HG03520 (cell line): ENCODE results near the gene CLNK.
"Not testable (repeated sequence)": the region's sequence is repeated elsewhere in the genome, so short reads cannot be mapped to it uniquely, and the experiment has no call there.

Experiments
- ATAC-seq: cut with Tn5 transposase; IDR thresholded peaks from one replicate; pipeline ENCODE4 v1.9.1; 2021; ENCODE audit warnings: mild to moderate bottlenecking, moderate library complexity; ENCODE audit not compliant: unreplicated experiment

Gene CLNK

DNA sequence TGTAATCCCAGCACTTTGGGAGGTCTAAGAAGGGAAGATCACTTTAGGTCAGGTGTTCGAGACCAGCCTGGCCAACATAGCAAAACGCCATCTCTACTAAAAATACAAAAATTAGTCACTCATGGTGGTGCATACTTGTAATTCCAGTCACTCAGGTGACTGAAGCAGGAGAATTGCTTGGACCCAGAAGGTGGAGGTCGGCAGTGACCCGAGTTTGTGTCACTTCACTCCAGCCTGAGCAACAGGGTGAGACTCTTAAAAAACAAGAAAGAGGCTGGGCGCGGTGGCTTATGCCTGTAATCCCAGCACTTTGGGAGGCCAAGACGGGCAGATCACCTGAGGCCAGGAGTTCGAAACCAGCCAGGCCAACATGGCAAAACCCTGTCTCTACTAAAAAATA lies 69.6 kb downstream of the CLNK start:
- ATAC-seq: not testable (repeated sequence)

DNA sequence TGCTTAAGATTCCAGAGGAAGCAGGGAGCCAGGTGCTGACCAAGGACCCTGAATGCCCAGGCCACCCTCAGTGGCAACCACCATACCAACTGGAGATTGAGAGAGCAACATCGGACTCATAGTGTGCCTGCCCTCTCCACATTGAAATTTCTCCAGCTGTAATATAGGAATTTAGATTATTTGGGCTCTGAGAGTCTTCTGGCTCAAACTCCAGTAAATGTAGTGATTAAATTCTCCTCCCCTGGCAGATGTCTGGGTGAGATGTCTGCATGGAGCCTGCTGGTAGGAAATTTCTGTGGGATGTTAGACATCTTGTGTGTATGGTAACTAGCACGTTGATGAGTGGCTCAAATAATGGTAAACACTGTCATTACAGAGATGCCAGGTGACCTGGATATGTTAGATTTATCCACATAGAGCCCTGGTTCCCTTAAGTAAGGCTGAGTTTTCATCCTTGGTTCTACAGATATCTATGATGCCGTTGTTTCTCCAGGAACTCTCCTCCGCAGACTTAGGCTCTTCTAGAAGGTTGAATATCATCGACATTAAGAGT lies 70.6 kb downstream of the CLNK start:
- ATAC-seq: no peak

GRCh38 chr4:10612476-10612875 lies 72.1 kb downstream of the CLNK start:
- ATAC-seq: no peak

DNA sequence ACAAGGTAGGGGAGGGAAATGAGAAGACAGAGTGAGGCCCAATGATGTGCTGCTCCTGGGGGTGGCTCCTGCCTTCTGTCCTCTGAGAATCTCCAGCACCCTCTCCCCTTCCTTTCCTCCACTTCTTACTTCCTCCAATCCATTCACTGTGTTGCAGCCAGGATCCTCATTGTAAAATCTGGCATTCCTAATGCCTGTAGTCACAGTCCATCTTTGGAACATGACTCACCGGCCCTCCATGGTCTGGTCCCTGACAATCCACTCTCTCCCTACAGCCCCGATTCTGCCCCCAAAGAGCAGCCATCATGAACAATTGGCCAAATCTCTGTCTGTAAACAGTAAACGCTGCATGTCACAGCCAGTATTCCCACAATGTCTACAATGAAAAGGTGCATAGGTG lies 72.9 kb downstream of the CLNK start:
- no peak for ATAC-seq

- ATAC-seq: no peak
These were observed 75.9 kb downstream of the CLNK start for GRCh38 chr4:10608501-10609219.

DNA sequence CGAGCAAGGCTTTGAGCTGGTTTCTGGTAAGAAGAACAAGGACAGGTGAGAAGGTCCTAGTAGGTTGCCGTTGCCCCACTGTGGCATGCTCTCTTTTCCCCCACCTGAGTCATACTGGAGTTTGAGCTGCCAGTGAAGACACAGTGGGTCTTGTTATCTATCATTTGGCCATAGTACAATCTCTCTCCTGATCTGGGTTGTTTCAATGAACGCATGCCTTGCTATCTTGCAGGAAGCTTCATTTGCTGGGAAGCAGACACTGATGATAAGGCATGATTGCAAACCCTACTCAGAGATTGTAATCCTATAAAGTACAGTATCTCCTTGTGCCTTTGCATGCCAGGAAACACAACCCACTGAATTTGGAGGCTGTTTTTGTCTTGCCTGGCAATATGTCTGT lies 77.4 kb downstream of the CLNK start:
- ATAC-seq: no peak

DNA sequence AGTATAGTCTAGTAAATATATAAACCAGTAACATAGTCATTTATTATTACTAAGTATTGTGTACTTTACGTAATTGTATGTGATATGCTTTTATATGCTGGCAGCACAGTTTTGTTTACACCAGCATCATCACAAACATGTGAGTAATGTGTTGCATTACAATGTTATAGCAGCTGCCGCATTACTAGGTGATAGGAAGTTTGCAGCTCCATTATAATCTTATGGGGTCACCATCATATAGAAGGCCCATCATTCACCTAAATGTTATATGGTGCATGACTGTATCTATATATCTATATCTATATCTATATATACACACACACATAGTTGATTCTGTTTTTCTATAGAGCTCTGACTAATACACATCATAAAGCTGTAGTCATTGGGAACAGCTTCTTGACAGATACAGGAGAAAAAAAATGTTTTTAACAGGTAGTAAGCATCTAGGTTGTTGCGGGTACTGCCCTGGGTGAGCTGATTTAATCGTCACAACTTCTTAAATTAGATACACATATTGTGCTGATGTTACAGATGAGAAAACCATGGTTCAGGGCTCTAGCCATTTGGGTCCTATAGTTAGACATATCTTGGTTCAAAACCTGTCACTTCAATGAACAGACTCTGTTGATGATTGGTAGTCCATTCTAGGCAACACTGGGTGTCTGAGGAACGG lies 77.9 kb downstream of the CLNK start:
- ATAC-seq: no peak

DNA sequence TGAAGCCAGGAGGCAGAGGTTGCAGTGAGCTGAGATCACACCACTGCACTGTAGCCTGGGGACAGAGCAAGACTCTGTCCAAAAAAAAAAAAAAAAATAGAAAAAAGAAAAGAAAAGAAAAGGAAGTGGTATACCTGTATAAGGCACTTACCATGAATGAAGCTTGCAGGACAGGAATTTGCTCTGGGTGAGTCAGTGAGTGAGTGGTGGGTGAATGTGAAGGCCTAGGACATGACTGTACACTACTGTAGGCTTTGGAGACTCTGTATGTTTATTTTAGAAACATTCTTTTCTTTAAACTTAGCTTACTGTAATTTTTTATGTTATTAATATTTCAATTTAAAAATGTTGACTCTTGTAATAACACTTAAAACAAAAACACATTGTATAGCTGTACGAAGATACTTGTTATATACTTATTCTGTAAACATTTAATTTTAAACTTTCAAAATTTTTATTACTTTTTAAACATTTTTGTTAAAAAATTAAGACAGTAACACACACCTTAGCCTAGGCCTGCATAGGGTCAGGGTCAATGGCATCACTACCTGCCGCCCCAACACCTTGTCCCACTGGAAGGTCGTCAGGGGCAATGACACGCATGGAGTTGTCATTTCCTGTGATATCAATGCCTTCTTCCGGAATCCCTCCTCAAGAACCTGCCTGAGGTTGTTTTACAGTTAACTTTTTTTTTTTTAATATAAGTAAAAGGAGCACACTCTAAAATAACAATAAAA lies 78.7 kb downstream of the CLNK start:
- no peak for ATAC-seq

DNA sequence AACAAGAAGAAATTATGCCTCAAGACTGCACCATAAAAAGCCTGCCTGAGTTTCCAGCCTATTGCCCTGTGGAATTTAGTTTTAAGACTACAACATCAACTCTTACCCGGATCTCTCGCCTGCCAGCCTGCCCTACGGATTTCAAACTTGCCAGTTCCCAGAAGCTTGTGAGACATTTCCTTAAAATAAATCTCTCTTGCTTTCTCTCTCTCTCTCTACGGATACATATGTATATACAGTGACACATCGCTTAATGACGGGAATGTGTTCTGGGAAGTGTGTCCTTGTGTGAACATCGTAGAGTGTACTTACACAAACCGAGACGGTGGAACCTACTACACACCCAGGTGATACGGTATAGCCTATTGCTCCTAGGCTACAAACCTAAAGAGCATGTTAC lies 79.5 kb downstream of the CLNK start:
- no peak for ATAC-seq

DNA sequence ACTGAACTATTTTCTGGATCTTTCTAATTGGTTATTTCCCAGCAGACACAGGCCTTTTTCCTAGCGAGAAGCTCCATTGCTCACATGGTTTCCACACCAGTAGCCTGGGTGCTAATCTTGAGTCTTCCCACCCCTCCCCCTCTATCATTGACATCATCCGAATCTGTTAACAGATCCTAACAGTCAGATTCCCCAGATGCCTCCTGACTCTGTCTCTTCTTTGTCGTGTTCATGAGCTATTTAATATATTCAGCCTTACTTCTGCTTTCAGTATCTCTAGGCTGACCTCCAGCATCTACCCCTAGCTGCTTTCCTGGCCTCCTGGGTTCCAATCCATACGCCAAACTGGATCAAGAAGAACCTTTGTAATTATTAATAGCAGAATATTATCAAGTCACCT lies 85.0 kb downstream of the CLNK start:
- no peak for ATAC-seq

DNA sequence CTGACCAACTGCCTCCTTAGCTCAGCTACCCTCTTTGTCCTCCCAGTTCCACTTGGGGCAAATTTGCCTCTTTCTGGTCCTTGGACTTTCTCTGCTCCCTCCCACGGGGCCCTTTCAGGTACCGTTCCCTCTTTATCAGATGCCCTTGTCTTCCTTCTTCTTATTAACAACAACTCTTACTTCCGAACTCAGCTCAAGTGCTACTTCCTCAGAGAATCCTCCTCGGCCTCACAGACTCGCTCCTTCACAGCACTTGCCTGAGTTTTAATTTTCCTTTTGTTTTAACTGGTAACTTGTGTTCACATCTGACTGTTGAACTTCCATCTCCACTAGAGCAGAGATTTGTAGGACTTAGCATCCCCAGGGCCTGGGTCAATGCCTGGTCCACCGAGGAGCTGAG lies 85.7 kb downstream of the CLNK start:
- ATAC-seq: no peak

- ATAC-seq: no peak
These were observed 87.8 kb downstream of the CLNK start for GRCh38 chr4:10596586-10597290.

- no peak for ATAC-seq
These were observed 91.4 kb downstream of the CLNK start for GRCh38 chr4:10593130-10593529.

DNA sequence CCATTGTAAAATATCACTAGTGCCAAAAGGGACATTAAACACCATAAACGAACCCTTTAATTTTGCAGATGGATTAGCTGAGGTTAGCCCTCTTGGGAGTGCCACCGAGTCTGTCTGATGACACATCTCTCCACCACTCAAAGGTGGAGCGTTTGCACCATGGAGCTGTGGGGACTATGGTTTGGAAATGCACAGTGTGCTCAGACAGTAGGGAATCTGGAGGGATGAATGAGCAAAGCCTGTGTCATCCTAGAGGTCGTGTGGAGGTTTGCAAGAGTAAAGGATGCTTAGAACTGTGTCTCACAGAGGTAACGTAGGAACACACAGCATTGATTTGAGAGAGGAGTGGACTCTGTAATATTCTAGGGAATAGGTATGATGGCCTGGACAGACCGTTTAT lies 93.7 kb downstream of the CLNK start:
- no peak for ATAC-seq

GRCh38 chr4:10589799-10590198 lies 94.8 kb downstream of the CLNK start:
- no peak for ATAC-seq

DNA sequence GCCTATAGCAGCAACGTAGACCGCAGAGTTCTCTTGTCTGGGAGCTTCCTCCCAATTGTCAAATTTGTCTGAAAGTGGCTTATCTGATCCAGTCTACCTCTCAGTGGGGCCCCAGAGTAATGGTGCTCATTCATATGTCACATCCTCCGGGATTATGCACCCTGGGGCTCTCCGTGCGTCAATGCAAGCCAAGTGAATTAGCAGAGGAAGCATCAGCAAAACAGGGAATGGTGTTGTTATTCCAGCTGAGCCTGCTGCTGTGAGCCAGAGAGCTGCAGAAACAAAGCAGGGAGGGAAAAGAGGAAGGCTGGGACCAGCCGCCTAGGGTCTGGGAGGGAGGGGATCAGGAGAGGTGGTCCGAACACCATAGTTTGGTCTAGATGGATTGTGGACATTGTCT lies 95.2 kb downstream of the CLNK start:
- no peak for ATAC-seq

DNA sequence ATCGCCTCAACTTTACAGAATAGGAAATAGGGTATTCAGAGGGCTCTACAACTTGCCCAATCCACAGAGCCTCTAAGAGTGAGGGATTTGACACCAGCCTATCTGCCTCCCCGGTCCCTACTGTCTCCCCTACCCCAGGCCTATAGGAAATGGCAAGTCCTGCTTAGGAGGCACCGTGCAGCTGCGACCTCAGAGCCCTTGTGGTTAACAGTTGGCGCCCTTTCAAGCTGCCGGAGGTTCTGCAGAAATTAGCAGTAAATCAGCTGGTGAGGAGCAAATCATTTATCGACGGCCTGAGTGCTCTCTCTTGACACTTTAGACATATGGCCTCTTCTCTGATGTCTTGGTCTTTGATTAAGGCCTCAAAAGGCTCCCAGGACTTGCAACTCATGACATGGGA lies 96.9 kb downstream of the CLNK start:
- no peak for ATAC-seq

DNA sequence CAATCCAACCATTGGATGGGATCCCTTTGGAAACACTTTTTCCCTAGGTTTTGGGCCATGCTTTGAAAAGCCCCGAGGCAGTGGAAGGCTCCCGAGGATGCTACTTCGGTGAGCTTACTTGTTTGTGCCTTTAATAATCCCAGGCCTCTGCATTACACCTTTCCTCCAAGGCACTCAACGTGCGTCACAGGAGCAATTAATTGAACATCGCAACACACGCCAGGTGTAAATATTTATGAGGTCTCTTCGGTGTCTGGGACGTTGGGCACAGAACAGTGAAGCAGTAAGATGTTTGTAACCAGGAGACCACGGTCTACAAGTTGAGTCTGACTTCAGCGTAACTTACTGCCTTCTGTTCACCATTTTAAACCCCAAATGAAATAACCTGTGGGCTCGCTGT lies 97.3 kb downstream of the CLNK start:
- no peak for ATAC-seq

- ATAC-seq: no peak
These were observed 100.5 kb downstream of the CLNK start for GRCh38 chr4:10584042-10584441.

DNA sequence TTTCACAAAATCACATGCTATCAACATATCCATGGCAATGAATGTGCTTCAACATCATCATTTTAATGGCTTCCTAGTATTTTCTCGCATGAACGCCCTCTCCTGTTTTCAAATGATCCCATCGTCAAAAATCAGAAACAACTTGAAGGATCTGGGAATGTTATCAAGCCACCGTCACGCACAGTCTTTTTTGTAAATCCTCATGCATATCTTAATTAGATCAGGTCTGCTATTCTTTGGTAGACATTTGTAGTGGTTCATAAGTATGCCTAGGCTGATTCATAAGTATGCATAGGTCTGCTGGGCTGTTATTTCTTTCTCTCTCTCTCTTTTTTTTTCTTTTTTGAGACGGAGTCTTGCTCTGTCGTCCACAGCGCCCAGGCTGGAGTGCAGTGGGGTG lies 101.6 kb downstream of the CLNK start:
- ATAC-seq: no peak

DNA sequence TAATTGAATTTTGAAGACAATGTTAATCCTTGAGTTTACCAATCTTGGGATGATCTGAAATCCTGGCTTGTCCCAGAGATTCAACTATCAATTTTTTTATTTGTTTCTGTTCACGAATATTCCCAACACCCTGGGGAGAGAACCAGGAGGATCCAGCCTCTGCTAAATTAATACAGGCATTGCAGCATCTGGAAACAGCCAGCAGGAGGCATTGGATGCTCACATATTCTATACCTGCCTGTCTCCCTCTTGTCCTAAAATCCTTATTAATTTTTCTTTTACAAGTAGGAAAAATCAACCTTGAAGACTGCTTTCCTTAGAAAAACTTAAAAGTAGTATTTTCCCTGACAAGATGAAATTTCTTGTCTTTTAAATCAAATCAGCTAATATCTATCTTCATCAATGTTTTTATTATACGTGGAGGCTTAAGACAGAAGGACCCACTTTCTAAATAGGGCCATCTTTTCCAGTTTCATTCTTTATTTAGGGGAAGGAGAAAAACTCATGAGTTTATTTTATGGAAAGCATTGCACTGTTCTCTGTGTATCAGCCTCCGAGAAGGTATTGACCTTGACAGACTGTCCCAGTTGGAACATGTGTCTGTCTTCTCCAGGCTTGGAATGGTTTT lies 102.4 kb downstream of the CLNK start:
- no peak for ATAC-seq
